ENCODE results near the gene CTCF.

DNA sequence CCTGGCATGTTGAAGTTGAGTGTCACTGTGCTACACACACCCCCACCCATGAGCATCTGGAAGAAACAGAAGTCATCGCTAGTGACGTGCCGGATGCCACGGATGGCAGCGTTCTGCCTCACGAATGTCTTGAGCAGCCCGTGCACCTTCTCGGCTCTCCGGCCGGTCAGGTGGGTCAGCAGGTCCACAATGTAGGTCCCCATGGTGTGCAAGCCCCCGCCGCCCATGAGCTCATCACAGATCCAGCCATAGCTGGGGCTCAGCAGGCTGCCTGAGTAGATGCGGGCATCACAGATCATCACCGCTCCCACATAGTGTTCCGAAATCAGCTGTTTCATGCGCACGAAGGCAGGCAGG, 113.2 kb downstream of the CTCF start:
- TF ChIP-seq, protein P1, sequence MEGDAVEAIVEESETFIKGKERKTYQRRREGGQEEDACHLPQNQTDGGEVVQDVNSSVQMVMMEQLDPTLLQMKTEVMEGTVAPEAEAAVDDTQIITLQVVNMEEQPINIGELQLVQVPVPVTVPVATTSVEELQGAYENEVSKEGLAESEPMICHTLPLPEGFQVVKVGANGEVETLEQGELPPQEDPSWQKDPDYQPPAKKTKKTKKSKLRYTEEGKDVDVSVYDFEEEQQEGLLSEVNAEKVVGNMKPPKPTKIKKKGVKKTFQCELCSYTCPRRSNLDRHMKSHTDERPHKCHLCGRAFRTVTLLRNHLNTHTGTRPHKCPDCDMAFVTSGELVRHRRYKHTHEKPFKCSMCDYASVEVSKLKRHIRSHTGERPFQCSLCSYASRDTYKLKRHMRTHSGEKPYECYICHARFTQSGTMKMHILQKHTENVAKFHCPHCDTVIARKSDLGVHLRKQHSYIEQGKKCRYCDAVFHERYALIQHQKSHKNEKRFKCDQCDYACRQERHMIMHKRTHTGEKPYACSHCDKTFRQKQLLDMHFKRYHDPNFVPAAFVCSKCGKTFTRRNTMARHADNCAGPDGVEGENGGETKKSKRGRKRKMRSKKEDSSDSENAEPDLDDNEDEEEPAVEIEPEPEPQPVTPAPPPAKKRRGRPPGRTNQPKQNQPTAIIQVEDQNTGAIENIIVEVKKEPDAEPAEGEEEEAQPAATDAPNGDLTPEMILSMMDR (IDR thresholded peaks at IDR 0.05 in 8 of 11, conservative IDR thresholded peaks at IDR 0.05 in 3 of 11), result no peak
- peak in 1 of 3 donors; percentile 47 for TF ChIP-seq POLR2AphosphoS5 (IDR thresholded peaks at IDR 0.05)

All from spleen (tissue), 7 donors.